ENCODE results near the gene COL4A1.

The COL4A1 gene

GRCh38 chr13:110200276-110200870, 106.6 kb downstream of the COL4A1 start:
- Histone ChIP-seq H3K4me1 (ENCODE audit: control extremely low read depth in 1 of 4, control insufficient read depth in 4 of 4, insufficient read depth in 4 of 4, low read length in 3 of 4) (no peaks in the 10 kb centered on the region), H3K4me3 (ENCODE audit: control insufficient read depth in 1 of 7, extremely low read depth in 1 of 7, insufficient read depth in 4 of 7, low read depth in 2 of 7, low read length in 6 of 7) (no peak overlapping the region), H3K27ac (ENCODE audit: insufficient read depth in 1 of 2, low read depth in 1 of 2, low read length in 2 of 2, poor library complexity in 1 of 2, severe bottlenecking in 2 of 2) (no peak overlapping the region), H3K9me3 (ENCODE audit: control extremely low read depth in 1 of 5, control insufficient read depth in 4 of 5, insufficient read depth in 2 of 5, low read depth in 1 of 5, low read length in 4 of 5) (no peaks in the 10 kb centered on the region), H3K27me3 (replicated peaks in 2 of 5; ENCODE audit: control insufficient read depth in 4 of 5, insufficient read depth in 5 of 5, low read length in 4 of 5) (peaks cover 0 to 17% (median 5%) of the 10 kb centered on the region in 5 experiments), H3K36me3 (ENCODE audit: control insufficient read depth in 4 of 4, insufficient read depth in 4 of 4, low read length in 3 of 4) (no peaks in the 10 kb centered on the region)
- CTCF ChIA-PET: no interaction called here
- no peak for DNase-seq
- POLR2A ChIA-PET: no interaction called here
- WGBS (ENCODE audit: insufficient coverage): 78% methylated on average over 9 of the region's 12 CpGs

DNA sequence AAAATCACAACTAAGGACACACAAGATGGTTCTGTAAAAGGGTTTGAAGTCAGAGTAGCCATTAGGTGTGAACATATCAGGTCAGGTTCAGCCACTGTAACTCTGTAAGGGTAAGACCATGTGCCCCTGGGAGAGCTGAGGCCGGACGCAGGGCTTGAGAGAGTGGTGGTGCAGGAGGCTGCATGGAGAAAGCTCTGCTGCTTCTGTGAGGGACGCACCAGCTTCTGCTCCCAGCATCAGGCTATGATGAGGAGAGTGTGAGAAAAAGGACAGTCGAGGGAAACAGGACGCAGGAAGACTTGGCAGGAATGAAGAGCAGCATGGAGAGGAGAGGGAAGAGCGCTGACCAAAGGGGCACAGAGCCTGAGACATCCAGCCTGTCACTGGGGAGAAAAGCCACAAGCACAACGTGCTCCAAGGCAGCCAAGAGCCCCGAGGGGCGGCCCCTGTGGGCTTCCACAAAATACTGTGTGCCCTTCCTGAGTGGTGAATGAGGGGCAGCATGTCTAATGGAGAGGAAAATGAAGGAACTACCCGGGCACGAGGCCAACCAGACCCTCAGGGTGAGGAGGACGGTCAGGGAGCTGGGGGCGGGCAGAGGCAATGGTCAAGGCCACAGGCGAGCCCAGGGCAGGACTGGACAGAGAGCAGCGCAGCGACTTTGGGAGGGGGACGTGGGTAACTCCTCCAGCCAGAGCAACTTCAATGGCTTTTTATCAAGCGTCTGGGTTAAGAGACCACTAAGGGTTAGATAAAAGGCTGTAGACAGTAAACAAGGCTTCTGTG, 107.7 kb downstream of the COL4A1 start:
- POLR2A ChIA-PET: no interaction called here
- no peak for DNase-seq
- 91% methylated on average over 14 of the region's 18 CpGs for WGBS (ENCODE audit: insufficient coverage)
- no peak overlapping the region for H3K27ac ChIP-seq (ENCODE audit: insufficient read depth in 1 of 2, low read depth in 1 of 2, low read length in 2 of 2, poor library complexity in 1 of 2, severe bottlenecking in 2 of 2)
- peaks cover 0 to 28% (median 5%) of the 10 kb centered on the region in 5 experiments for H3K27me3 ChIP-seq (replicated peaks in 2 of 5; ENCODE audit: control insufficient read depth in 4 of 5, insufficient read depth in 5 of 5, low read length in 4 of 5)
- no peaks in the 10 kb centered on the region for H3K36me3 ChIP-seq (ENCODE audit: control insufficient read depth in 4 of 4, insufficient read depth in 4 of 4, low read length in 3 of 4)
- CTCF ChIA-PET: no interaction called here
- H3K4me3 ChIP-seq (ENCODE audit: control insufficient read depth in 1 of 7, extremely low read depth in 1 of 7, insufficient read depth in 4 of 7, low read depth in 2 of 7, low read length in 6 of 7): no peak overlapping the region
- H3K4me1 ChIP-seq (ENCODE audit: control extremely low read depth in 1 of 4, control insufficient read depth in 4 of 4, insufficient read depth in 4 of 4, low read length in 3 of 4): no peaks in the 10 kb centered on the region
- H3K9me3 ChIP-seq (ENCODE audit: control extremely low read depth in 1 of 5, control insufficient read depth in 4 of 5, insufficient read depth in 2 of 5, low read depth in 1 of 5, low read length in 4 of 5): no peaks in the 10 kb centered on the region

- Histone ChIP-seq H3K4me1 (ENCODE audit: control extremely low read depth in 1 of 4, control insufficient read depth in 4 of 4, insufficient read depth in 4 of 4, low read length in 3 of 4) (no peaks in the 10 kb centered on the region), H3K27ac (ENCODE audit: insufficient read depth in 1 of 2, low read depth in 1 of 2, low read length in 2 of 2, poor library complexity in 1 of 2, severe bottlenecking in 2 of 2) (no peak overlapping the region), H3K27me3 (replicated peaks in 2 of 5; ENCODE audit: control insufficient read depth in 4 of 5, insufficient read depth in 5 of 5, low read length in 4 of 5) (peaks cover 0 to 40% (median 3%) of the 10 kb centered on the region in 5 experiments), H3K4me3 (ENCODE audit: control insufficient read depth in 1 of 7, extremely low read depth in 1 of 7, insufficient read depth in 4 of 7, low read depth in 2 of 7, low read length in 6 of 7) (no peak overlapping the region), H3K36me3 (ENCODE audit: control insufficient read depth in 4 of 4, insufficient read depth in 4 of 4, low read length in 3 of 4) (no peaks in the 10 kb centered on the region), H3K9me3 (ENCODE audit: control extremely low read depth in 1 of 5, control insufficient read depth in 4 of 5, insufficient read depth in 2 of 5, low read depth in 1 of 5, low read length in 4 of 5) (no peaks in the 10 kb centered on the region)
- 95% methylated on average over 4 of the region's 4 CpGs for WGBS (ENCODE audit: insufficient coverage)
- POLR2A ChIA-PET: no interaction called here
- CTCF ChIA-PET: no interaction called here
- DNase-seq: no peak
Observed at GRCh38 chr13:110197471-110197870, 109.5 kb downstream of the COL4A1 start.

DNA sequence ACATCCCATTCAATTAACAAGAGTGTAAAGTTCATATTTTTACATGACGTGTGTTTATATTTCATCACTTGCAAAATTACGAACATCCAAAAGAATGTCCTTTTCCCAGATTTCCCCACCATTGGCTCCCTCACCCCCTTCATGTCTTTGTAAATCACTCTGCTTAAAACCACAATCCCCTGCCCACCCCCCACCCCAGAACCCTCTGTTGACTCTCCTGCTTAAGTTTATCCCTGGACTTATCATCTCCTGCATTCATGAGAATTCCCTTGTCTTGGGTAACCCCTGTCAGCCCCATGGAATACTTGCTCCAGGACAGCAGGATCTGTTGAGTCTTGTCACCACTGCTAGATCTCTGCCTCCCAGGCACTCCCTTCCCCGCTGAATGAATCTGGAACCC, 109.9 kb downstream of the COL4A1 start:
- POLR2A ChIA-PET: no interaction called here
- H3K4me1 ChIP-seq (ENCODE audit: control extremely low read depth in 1 of 4, control insufficient read depth in 4 of 4, insufficient read depth in 4 of 4, low read length in 3 of 4): no peaks in the 10 kb centered on the region
- no peak for DNase-seq
- no peaks in the 10 kb centered on the region for H3K9me3 ChIP-seq (ENCODE audit: control extremely low read depth in 1 of 5, control insufficient read depth in 4 of 5, insufficient read depth in 2 of 5, low read depth in 1 of 5, low read length in 4 of 5)
- CTCF ChIA-PET: no interaction called here
- peaks cover 2 to 44% (median 3%) of the 10 kb centered on the region in 5 experiments for H3K27me3 ChIP-seq (replicated peaks in 2 of 5; ENCODE audit: control insufficient read depth in 4 of 5, insufficient read depth in 5 of 5, low read length in 4 of 5)
- WGBS (ENCODE audit: insufficient coverage): 97% methylated on average over 3 of the region's 3 CpGs
- no peak overlapping the region for H3K27ac ChIP-seq (ENCODE audit: insufficient read depth in 1 of 2, low read depth in 1 of 2, low read length in 2 of 2, poor library complexity in 1 of 2, severe bottlenecking in 2 of 2)
- no peak overlapping the region for H3K4me3 ChIP-seq (ENCODE audit: control insufficient read depth in 1 of 7, extremely low read depth in 1 of 7, insufficient read depth in 4 of 7, low read depth in 2 of 7, low read length in 6 of 7)
- no peaks in the 10 kb centered on the region for H3K36me3 ChIP-seq (ENCODE audit: control insufficient read depth in 4 of 4, insufficient read depth in 4 of 4, low read length in 3 of 4)

DNA sequence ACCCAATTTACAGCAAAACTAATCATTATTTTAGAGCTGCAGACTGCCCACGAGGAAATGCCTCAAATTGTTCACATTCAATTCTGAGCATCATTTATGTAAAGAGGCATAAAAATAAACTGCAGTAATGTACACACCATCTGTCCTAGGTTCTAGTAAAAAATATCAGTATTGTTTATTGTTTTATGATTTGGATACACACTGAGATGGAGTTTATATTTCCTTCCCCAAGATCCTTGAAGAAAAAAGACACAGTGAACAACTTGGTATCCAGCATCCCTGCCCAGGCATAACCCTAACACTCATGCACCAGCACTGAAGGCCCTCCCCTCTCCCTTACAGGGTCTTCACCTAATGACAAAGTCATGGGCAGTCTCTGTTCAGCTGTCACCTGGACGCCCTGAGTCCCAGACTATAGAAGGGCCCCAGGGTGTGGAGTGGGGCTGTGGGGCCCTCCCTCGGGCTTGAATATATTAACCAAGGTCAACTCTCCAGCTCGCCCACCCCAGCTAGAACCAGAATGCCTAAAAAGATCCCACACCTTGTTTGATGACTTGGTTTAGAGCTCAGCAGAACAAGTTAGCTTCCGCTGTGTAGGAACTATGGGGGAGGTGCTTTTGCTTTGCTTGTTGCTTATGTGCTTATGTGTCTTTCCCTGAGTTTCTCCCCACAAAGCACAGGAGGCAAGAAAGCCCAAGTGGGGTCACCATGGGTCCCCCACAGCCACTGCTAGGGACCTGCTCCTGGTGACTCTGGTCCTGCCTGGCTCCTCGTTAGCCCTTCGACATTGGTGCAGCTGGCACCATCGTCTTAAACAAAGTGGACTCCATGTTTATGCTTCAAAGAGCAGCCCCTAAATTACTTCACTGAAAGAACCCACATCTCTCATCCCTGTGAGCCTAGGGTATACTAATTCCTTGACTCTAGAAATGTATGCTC, 111.1 kb downstream of the COL4A1 start:
- DNase-seq: no peak
- no peak overlapping the region for H3K27ac ChIP-seq (ENCODE audit: insufficient read depth in 1 of 2, low read depth in 1 of 2, low read length in 2 of 2, poor library complexity in 1 of 2, severe bottlenecking in 2 of 2)
- no peak overlapping the region for H3K4me3 ChIP-seq (ENCODE audit: control insufficient read depth in 1 of 7, extremely low read depth in 1 of 7, insufficient read depth in 4 of 7, low read depth in 2 of 7, low read length in 6 of 7)
- H3K27me3 ChIP-seq (replicated peaks in 2 of 5; ENCODE audit: control insufficient read depth in 4 of 5, insufficient read depth in 5 of 5, low read length in 4 of 5): peaks cover 2 to 54% (median 4%) of the 10 kb centered on the region in 5 experiments
- no peaks in the 10 kb centered on the region for H3K9me3 ChIP-seq (ENCODE audit: control extremely low read depth in 1 of 5, control insufficient read depth in 4 of 5, insufficient read depth in 2 of 5, low read depth in 1 of 5, low read length in 4 of 5)
- H3K4me1 ChIP-seq (ENCODE audit: control extremely low read depth in 1 of 4, control insufficient read depth in 4 of 4, insufficient read depth in 4 of 4, low read length in 3 of 4): no peaks in the 10 kb centered on the region
- H3K36me3 ChIP-seq (ENCODE audit: control insufficient read depth in 4 of 4, insufficient read depth in 4 of 4, low read length in 3 of 4): no peaks in the 10 kb centered on the region
- WGBS (ENCODE audit: insufficient coverage): 97% methylated on average over 3 of the region's 8 CpGs
- ChIA-PET POLR2A (no interaction called here), CTCF (no interaction called here)

DNA sequence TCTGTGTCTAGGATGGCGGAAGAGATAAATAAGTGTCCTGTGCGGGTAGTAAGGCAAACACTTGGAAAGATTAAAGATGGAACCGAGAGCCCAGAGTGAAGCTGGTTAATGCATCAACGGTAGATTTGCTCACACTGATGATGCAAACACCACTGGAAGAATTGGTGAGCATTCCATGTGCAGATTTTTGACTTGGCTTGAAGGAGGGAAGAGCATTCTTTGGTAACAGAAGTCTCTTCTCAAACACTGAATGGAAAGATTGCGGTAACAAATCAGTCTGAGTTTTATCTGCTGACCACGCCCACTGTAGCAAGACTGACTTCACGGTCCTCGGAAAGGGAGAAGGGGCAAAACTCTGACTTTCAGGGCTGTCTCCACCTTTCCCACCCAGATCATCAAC, 112.5 kb downstream of the COL4A1 start:
- Histone ChIP-seq H3K27me3 (replicated peaks in 2 of 5; ENCODE audit: control insufficient read depth in 4 of 5, insufficient read depth in 5 of 5, low read length in 4 of 5) (peaks cover 2 to 53% (median 7%) of the 10 kb centered on the region in 5 experiments), H3K9me3 (ENCODE audit: control extremely low read depth in 1 of 5, control insufficient read depth in 4 of 5, insufficient read depth in 2 of 5, low read depth in 1 of 5, low read length in 4 of 5) (no peaks in the 10 kb centered on the region), H3K4me1 (ENCODE audit: control extremely low read depth in 1 of 4, control insufficient read depth in 4 of 4, insufficient read depth in 4 of 4, low read length in 3 of 4) (no peaks in the 10 kb centered on the region), H3K36me3 (ENCODE audit: control insufficient read depth in 4 of 4, insufficient read depth in 4 of 4, low read length in 3 of 4) (no peaks in the 10 kb centered on the region), H3K4me3 (ENCODE audit: control insufficient read depth in 1 of 7, extremely low read depth in 1 of 7, insufficient read depth in 4 of 7, low read depth in 2 of 7, low read length in 6 of 7) (no peak overlapping the region), H3K27ac (ENCODE audit: insufficient read depth in 1 of 2, low read depth in 1 of 2, low read length in 2 of 2, poor library complexity in 1 of 2, severe bottlenecking in 2 of 2) (no peak overlapping the region)
- POLR2A ChIA-PET: no interaction called here
- no peak for DNase-seq
- CTCF ChIA-PET: no interaction called here
- 93% methylated on average over 7 of the region's 8 CpGs for WGBS (ENCODE audit: insufficient coverage)

DNA sequence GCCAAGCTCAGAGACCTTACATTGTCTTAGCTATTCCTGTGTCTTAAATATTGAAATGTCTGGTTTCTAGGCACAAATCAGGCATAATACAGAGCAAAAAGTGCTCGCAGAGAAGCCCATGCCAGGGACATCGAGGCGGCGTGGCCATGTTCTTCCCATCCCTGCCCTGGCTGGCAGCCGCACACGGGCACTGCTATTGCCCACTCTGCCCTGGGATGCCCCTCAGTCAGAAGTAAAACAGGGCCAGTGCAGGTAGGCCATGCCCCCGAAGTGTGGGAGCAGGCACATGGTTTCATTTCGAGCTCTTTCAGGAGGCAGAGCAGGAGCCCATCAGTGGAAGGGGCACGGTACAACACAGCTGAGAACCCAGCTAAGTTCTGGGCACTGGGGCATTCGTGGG, 113.5 kb downstream of the COL4A1 start:
- H3K27me3 ChIP-seq (replicated peaks in 2 of 5; ENCODE audit: control insufficient read depth in 4 of 5, insufficient read depth in 5 of 5, low read length in 4 of 5): peaks cover 2 to 55% (median 7%) of the 10 kb centered on the region in 5 experiments
- no peak for DNase-seq
- ChIA-PET POLR2A (no interaction called here), CTCF (no interaction called here)
- no peak overlapping the region for H3K27ac ChIP-seq (ENCODE audit: insufficient read depth in 1 of 2, low read depth in 1 of 2, low read length in 2 of 2, poor library complexity in 1 of 2, severe bottlenecking in 2 of 2)
- no peaks in the 10 kb centered on the region for H3K4me1 ChIP-seq (ENCODE audit: control extremely low read depth in 1 of 4, control insufficient read depth in 4 of 4, insufficient read depth in 4 of 4, low read length in 3 of 4)
- WGBS (ENCODE audit: insufficient coverage): 92% methylated on average over 10 of the region's 10 CpGs
- H3K4me3 ChIP-seq (ENCODE audit: control insufficient read depth in 1 of 7, extremely low read depth in 1 of 7, insufficient read depth in 4 of 7, low read depth in 2 of 7, low read length in 6 of 7): no peak overlapping the region
- H3K36me3 ChIP-seq (ENCODE audit: control insufficient read depth in 4 of 4, insufficient read depth in 4 of 4, low read length in 3 of 4): no peaks in the 10 kb centered on the region
- H3K9me3 ChIP-seq (ENCODE audit: control extremely low read depth in 1 of 5, control insufficient read depth in 4 of 5, insufficient read depth in 2 of 5, low read depth in 1 of 5, low read length in 4 of 5): no peaks in the 10 kb centered on the region
